IMR-90 (cell line): ENCODE measurements around the gene ITGAX. TPM values are rescaled to one million over a fixed set of nuclear protein-coding genes. Genes with fewer than 3 reads are reported as not detected.

Source experiments
- ATAC-seq: fragments of 200-7000 bp; cut with Tn5 transposase; 2 replicates; pipeline ENCODE4 v1.9.1; 2020; ENCODE audit warnings: low read depth, mild to moderate bottlenecking, moderate library complexity
- BruUV-seq: library from RNA; stranded (reverse); fragments of 400-500 nt; replicated peaks from 2 replicates; lab custom pipeline; 2021; lab: Mats Ljungman, UMichigan
- CTCF ChIA-PET: fragments of 300-600 bp; formaldehyde crosslinking; extraction: SDS; loops from one replicate; lab custom pipeline; 2021; ENCODE audit warnings: antibody characterized with exemption; lab: Yijun Ruan, JAX
- POLR2A ChIA-PET: fragments of 300-600 bp; sonication (Branson Sonifier 250); formaldehyde crosslinking; loops from one replicate; lab custom pipeline; 2022; ENCODE audit warnings: antibody characterized with exemption; ENCODE audit not compliant: unreplicated experiment; lab: Charles Lee
- DNase-seq: peaks from one replicate; pipeline ENCODE4 v3.0.0; 2013
- H2AFZ ChIP-seq: replicated peaks from 2 replicates; pipeline ENCODE3; 2013; ENCODE audit warnings: low read length, mild to moderate bottlenecking; ENCODE audit not compliant: poor library complexity
- H2AK5ac ChIP-seq: 2 replicates; pipeline ENCODE4 v1.6.1; 2013; ENCODE audit warnings: low read depth, low read length, inconsistent platforms
- H2AK9ac ChIP-seq: replicated peaks from 2 replicates; pipeline ENCODE3; 2013; ENCODE audit warnings: mild to moderate bottlenecking, low read depth, low read length, moderate library complexity; ENCODE audit not compliant: poor library complexity
- H2BK120ac ChIP-seq: 2 replicates; pipeline ENCODE4 v1.6.1; 2013; ENCODE audit warnings: low read depth, low read length, inconsistent platforms
- H2BK15ac ChIP-seq: 3 replicates; pipeline ENCODE4 v1.6.1; 2013; ENCODE audit warnings: low read depth, low read length, inconsistent platforms
- H2BK20ac ChIP-seq: 2 replicates; pipeline ENCODE4 v1.6.1; 2013; ENCODE audit warnings: low read depth, mild to moderate bottlenecking, inconsistent platforms, low read length, moderate library complexity
- H2BK5ac ChIP-seq: 2 replicates; pipeline ENCODE4 v1.6.1; 2013; ENCODE audit warnings: mild to moderate bottlenecking, low read depth, low read length, inconsistent platforms; ENCODE audit not compliant: poor library complexity, severe bottlenecking
- H3K14ac ChIP-seq: replicated peaks from 2 replicates; pipeline ENCODE4 v1.6.1; 2013; ENCODE audit warnings: low read depth, low read length, inconsistent platforms
- H3K18ac ChIP-seq: 2 replicates; pipeline ENCODE4 v1.6.1; 2013; ENCODE audit warnings: low read depth, low read length, control low read depth
- H3K23ac ChIP-seq: 2 replicates; pipeline ENCODE4 v1.6.1; 2013; ENCODE audit warnings: low read depth, low read length, inconsistent platforms
- H3K27ac ChIP-seq: 2 replicates; pipeline ENCODE4 v1.5.1; 2013; ENCODE audit warnings: mild to moderate bottlenecking, control low read depth, low read length; ENCODE audit not compliant: insufficient read depth
- H3K27me3 ChIP-seq: 2 replicates; pipeline ENCODE4 v1.6.1; 2013; ENCODE audit warnings: low read length; ENCODE audit not compliant: control insufficient read depth, insufficient read depth
- H3K36me3 ChIP-seq: 2 replicates; pipeline ENCODE4 v1.6.1; 2013; ENCODE audit warnings: low read length, mixed read lengths; ENCODE audit not compliant: control insufficient read depth, insufficient read depth
- H3K4ac ChIP-seq: 2 replicates; pipeline ENCODE4 v1.6.1; 2013; ENCODE audit warnings: low read depth, low read length, inconsistent platforms
- H3K4me1 ChIP-seq: 2 replicates; pipeline ENCODE4 v1.6.1; 2013; ENCODE audit warnings: low read length, mixed read lengths; ENCODE audit not compliant: control insufficient read depth, insufficient read depth
- H3K4me2 ChIP-seq: 2 replicates; pipeline ENCODE4 v1.6.1; 2013; ENCODE audit warnings: low read depth, mild to moderate bottlenecking, control low read depth, low read length, moderate library complexity
- H3K4me3 ChIP-seq: 2 replicates; pipeline ENCODE4 v1.5.1; 2013; ENCODE audit warnings: low read depth, mild to moderate bottlenecking, control low read depth, low read length, moderate library complexity; ENCODE audit not compliant: insufficient read depth
- H3K56ac ChIP-seq: 2 replicates; pipeline ENCODE4 v1.6.1; 2013; ENCODE audit warnings: low read length, inconsistent platforms; ENCODE audit not compliant: insufficient read depth; ENCODE audit errors: extremely low read depth
- H3K79me1 ChIP-seq, 2 experiments: 2 replicates each; pipeline ENCODE4 v1.6.1; 2013; ENCODE audit warnings: low read length in 2 of 2, inconsistent platforms in 1 of 2, low read depth in 1 of 2
- H3K9ac ChIP-seq: 2 replicates; pipeline ENCODE4 v1.6.1; 2013; ENCODE audit warnings: low read depth, low read length, control low read depth
- H3K9me1 ChIP-seq: 2 replicates; pipeline ENCODE4 v1.6.1; 2013; ENCODE audit warnings: low read length, inconsistent platforms; ENCODE audit not compliant: insufficient read depth
- H3K9me3 ChIP-seq: 2 replicates; pipeline ENCODE4 v1.6.1; 2013; ENCODE audit warnings: low read length; ENCODE audit not compliant: control insufficient read depth, insufficient read depth
- H4K20me1 ChIP-seq: 2 replicates; pipeline ENCODE4 v1.6.1; 2013; ENCODE audit warnings: low read length, inconsistent platforms; ENCODE audit not compliant: insufficient read depth
- H4K5ac ChIP-seq: 2 replicates; pipeline ENCODE4 v1.6.1; 2013; ENCODE audit warnings: mild to moderate bottlenecking, low read depth, low read length, control low read depth
- H4K8ac ChIP-seq, 2 experiments: 2 replicates each; pipeline ENCODE4 v1.6.1; 2013; ENCODE audit warnings: low read depth in 2 of 2, low read length in 2 of 2, control low read depth in 1 of 2, inconsistent platforms in 1 of 2
- H4K91ac ChIP-seq: 2 replicates; pipeline ENCODE4 v1.6.1; 2013; ENCODE audit warnings: low read depth, low read length, inconsistent platforms; ENCODE audit not compliant: insufficient read depth
- CHD1 ChIP-seq: IDR thresholded peaks from 2 replicates; pipeline ENCODE4 v1.6.1; 2012; ENCODE audit warnings: low read depth, low read length, improper control_type of control experiment
- NFE2L2 ChIP-seq: fragments of 150-350 bp; IDR thresholded peaks from 2 replicates; pipeline ENCODE4 v1.6.1; 2016; ENCODE audit warnings: low read depth, mild to moderate bottlenecking, low read length
- WGBS, 2 experiments: methylation state at CpG; one replicate each; pipeline versions ENCODE4 v1.1.5 to v1.1.7; 2013; ENCODE audit warnings: missing lambda C conversion rate in 2 of 2; ENCODE audit not compliant: insufficient read length in 1 of 2; ENCODE audit errors: extremely low coverage in 2 of 2; 5-methylcytosine and 5-hydroxymethylcytosine counted together
- dilution Hi-C: fragments of 300-500 bp; cut with HindIII; formaldehyde crosslinking; loops from one replicate; pipeline ENCODE4 v1.14.3; 2018; ENCODE audit warnings: low sequenced_read_pairs; ENCODE audit not compliant: unreplicated experiment
- in situ Hi-C: fragments of 300-500 bp; cut with MboI; formaldehyde crosslinking; loops from 3 replicates; pipeline ENCODE4 v1.14.3; 2019; ENCODE audit warnings: low sequenced_read_pairs, inconsistent platforms, mixed read lengths
- intact Hi-C: fragments of 100-400 bp; cut with micrococcal nuclease; formaldehyde crosslinking; loops from 2 replicates; pipeline ENCODE4 v1.10.0; 2022
- polyA plus RNA-seq, 3 experiments: library from polyadenylated mRNA; depleted of rRNA; stranded (reverse); fragments of >200 nt; gene quantifications; 2 replicates each; pipeline ENCODE4 v1.2.3, GENCODE V29; 2012; ENCODE audit warnings: low replicate concordance in 1 of 3
- total RNA-seq: library from RNA; depleted of rRNA; stranded (reverse); fragments of >200 nt; gene quantifications from 2 replicates; pipeline ENCODE4 v1.2.3, GENCODE V29; 2012

Gene ITGAX
- total and polyA plus RNA-seq, 2 of the 4 experiments (the other 2 are of a cell fraction): 0.09 to 0.18 TPM

GRCh38 chr16:31327646-31328225 lies 27.2 kb upstream of the ITGAX start:
- Histone ChIP-seq H3K18ac (no peak overlapping the region), H3K14ac (no peak overlapping the region), H3K4me3 (no peak overlapping the region), H2BK15ac (no peak overlapping the region), H3K9ac (no peak overlapping the region), H2BK20ac (no peak overlapping the region), H2AK9ac (no peak overlapping the region), H3K9me3 (no peaks in the 10 kb centered on the region; the same call in 1 of the 2 replicates), H3K23ac (no peak overlapping the region), H2AK5ac (no peak overlapping the region), H3K27me3 (peaks cover 19% of the 10 kb centered on the region), H3K36me3 (no peaks in the 10 kb centered on the region), H2BK120ac (no peak overlapping the region), H2BK5ac (no peak overlapping the region), H3K9me1 (no peaks in the 10 kb centered on the region), H3K4me2 (no peak overlapping the region), H4K20me1 (no peaks in the 10 kb centered on the region), H3K56ac (no peak overlapping the region), H3K27ac (no peak overlapping the region), H4K5ac (no peak overlapping the region), H2AFZ (no peak overlapping the region), H4K8ac (no peak overlapping the region), H3K4ac (no peak overlapping the region), H4K91ac (no peak overlapping the region), H3K79me1 (no peaks in the 10 kb centered on the region), H3K4me1 (no peaks in the 10 kb centered on the region)
- DNase-seq (no peak), ATAC-seq (no peak)
- WGBS, 2 experiments: 18% methylated on average over 6 of the region's 10 CpGs; no CpG with 5 or more reads in 1 of the 2 experiments
- in situ Hi-C loops (no loop called here), intact Hi-C loops (no loop called here), dilution Hi-C loops (no loop called here)
- BruUV-seq: no TSS peak
- POLR2A ChIA-PET: no interaction called here
- TF ChIP-seq CHD1 (no peak), NFE2L2 (no peak)
- CTCF ChIA-PET: interaction anchor here (0.5 kb wide), 1 partner anchor 26 kb away, joined by 3 read pairs; no protein-coding TSS in a partner anchor
